Neutrophil (primary cell): ENCODE measurements around the gene MCOLN1.

Experiments
- H3K27ac ChIP-seq: fragments of 200-600 bp; sonication (generic); 2 replicates; pipeline ENCODE4 v1.5.1; 2016; ENCODE audit warnings: mild to moderate bottlenecking, moderate library complexity
- H3K27me3 ChIP-seq: fragments of 200-600 bp; sonication (generic); 2 replicates; pipeline ENCODE4 v1.6.0; 2016; ENCODE audit warnings: mild to moderate bottlenecking
- H3K36me3 ChIP-seq: fragments of 200-600 bp; sonication (generic); 2 replicates; pipeline ENCODE4 v1.5.1; 2017
- H3K4me1 ChIP-seq, 2 experiments: fragments of 200-600 bp in 1 of 2; sonication (generic) in 1 of 2; 1 replicate in 1 of 2; 2 replicates in 1 of 2; pipeline versions ENCODE4 v1.5.1 to v1.6.1; 2013 to 2016; ENCODE audit warnings: low read depth in 1 of 2, low read length in 1 of 2, mild to moderate bottlenecking in 1 of 2, moderate library complexity in 1 of 2; ENCODE audit not compliant: control insufficient read depth in 1 of 2, insufficient read depth in 1 of 2
- H3K4me3 ChIP-seq, 2 experiments: fragments of 200-600 bp in 1 of 2; sonication (generic) in 1 of 2; 1 replicate in 1 of 2; 2 replicates in 1 of 2; pipeline ENCODE4 v1.5.1; 2013 to 2016; ENCODE audit warnings: low read depth in 1 of 2, low read length in 1 of 2, mild to moderate bottlenecking in 1 of 2, moderate library complexity in 1 of 2
- H3K9me3 ChIP-seq: fragments of 200-600 bp; sonication (generic); 2 replicates; pipeline ENCODE4 v1.5.1; 2016
- CTCF ChIP-seq: fragments of 200-600 bp; sonication (generic); IDR thresholded peaks from 2 replicates; pipeline ENCODE4 v1.5.1; 2016; ENCODE audit warnings: antibody characterized with exemption

Gene MCOLN1

GRCh38 chr19:7509625-7510024, 12.8 kb upstream of the MCOLN1 start:
- Histone ChIP-seq H3K27me3 (peaks cover 89% of the 10 kb centered on the region), H3K4me3 (no peak overlapping the region), H3K4me1 (peaks cover 10 to 17% of the 10 kb centered on the region in 2 experiments), H3K27ac (no peak overlapping the region), H3K9me3 (no peaks in the 10 kb centered on the region), H3K36me3 (no peaks in the 10 kb centered on the region)
- TF ChIP-seq CTCF: no peak

GRCh38 chr19:7512400-7512851, 10.0 kb upstream of the MCOLN1 start:
- no peaks in the 10 kb centered on the region for H3K9me3 ChIP-seq
- no peak overlapping the region for H3K27ac ChIP-seq
- no peak for TF ChIP-seq CTCF

GRCh38 chr19:7513809-7514642, 8.4 kb upstream of the MCOLN1 start:
- no peak overlapping the region for H3K4me3 ChIP-seq
- H3K9me3 ChIP-seq: no peaks in the 10 kb centered on the region
- TF ChIP-seq CTCF: no peak
- no peak overlapping the region for H3K27ac ChIP-seq
- H3K4me1 ChIP-seq: peaks cover 0 to 3% of the 10 kb centered on the region in 2 experiments
- H3K27me3 ChIP-seq: peaks cover 90% of the 10 kb centered on the region
- H3K36me3 ChIP-seq: no peaks in the 10 kb centered on the region

More at GRCh38 chr19:7512400-7512851, 10.0 kb upstream of the MCOLN1 start:
- H3K4me3 ChIP-seq: no peak overlapping the region
- H3K27me3 ChIP-seq: peaks cover 88% of the 10 kb centered on the region
- H3K36me3 ChIP-seq: no peaks in the 10 kb centered on the region
- peaks cover 0 to 3% of the 10 kb centered on the region in 2 experiments for H3K4me1 ChIP-seq

- no peaks in the 10 kb centered on the region for H3K9me3 ChIP-seq
- no peaks in the 10 kb centered on the region for H3K36me3 ChIP-seq
- peaks cover 0 to 3% of the 10 kb centered on the region in 2 experiments for H3K4me1 ChIP-seq
- H3K27me3 ChIP-seq: peaks cover 82% of the 10 kb centered on the region
- H3K27ac ChIP-seq: no peak overlapping the region
- no peak for TF ChIP-seq CTCF
- H3K4me3 ChIP-seq: no peak overlapping the region
These were observed 7.2 kb upstream of the MCOLN1 start for GRCh38 chr19:7515110-7515644.

GRCh38 chr19:7515645-7516151, 6.7 kb upstream of the MCOLN1 start, which contains the start of gene ZNF358:
ZNF358 (plus strand) TSS chr19:7516103; CDS start chr19:7519243, 3,140 bp downstream.
- Histone ChIP-seq H3K36me3 (no peaks in the 10 kb centered on the region), H3K27me3 (peaks cover 78% of the 10 kb centered on the region), H3K27ac (no peak within 1 kb of the TSS), H3K4me3 (no peak within 1 kb of the TSS), H3K9me3 (no peaks in the 10 kb centered on the region), H3K4me1 (peaks cover 0 to 3% of the 10 kb centered on the region in 2 experiments)
- no peak for TF ChIP-seq CTCF
